ENCODE measurements around the gene STX12.

Gene STX12

DNA sequence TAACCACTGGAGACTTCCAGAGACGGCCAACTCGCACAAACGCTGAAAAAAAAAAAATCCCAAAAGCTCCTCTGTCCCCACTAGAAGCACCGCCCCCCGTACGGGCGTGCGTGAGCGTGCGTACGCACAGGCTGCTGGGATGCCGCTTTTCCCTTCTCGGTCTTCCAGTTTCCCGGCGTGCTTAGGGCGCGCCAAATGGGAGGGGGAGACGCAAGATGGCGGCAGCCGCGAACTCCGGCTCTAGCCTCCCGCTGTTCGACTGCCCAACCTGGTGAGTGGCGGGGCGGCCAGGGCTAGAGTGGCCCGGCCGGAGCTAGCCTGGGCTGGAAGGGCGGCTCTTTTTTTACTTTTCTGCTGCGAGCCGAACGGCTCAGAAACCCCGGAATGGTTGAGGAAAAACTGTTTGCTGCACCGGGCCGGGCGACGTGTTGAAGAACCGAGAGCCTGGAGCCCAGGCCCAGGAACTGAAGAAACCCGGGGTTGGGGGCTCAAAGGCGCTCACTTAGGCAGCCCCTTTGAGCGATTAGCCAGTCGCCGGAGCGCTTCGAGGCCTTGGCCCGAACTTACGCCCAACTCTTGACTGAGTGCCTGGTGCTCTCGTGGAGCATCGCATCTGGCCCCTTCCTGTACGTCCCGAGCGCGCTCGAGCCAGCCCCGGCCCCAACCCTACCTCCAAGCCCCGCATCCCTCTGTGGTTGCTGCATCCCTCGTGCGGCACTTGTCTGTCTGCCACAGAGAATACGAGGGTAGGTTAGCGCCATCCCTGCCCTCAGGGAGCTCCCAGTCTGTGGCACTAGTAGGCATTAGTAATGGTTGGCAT is 57.8 kb downstream of the STX12 start, which contains the start of gene PPP1R8:
PPP1R8 (plus strand) TSS at position 162 of the 820 bp plus-strand sequence; CDS start at position 216, 54 bp downstream.
- peaks cover 4% of the 10 kb centered on the region; the same call in 1 of the 2 replicates for H3F3A ChIP-seq (ENCODE audit: low read depth)
- no peaks in the 10 kb centered on the region for H3K36me3 ChIP-seq (ENCODE audit: insufficient read depth, low read length)
- no peaks in the 10 kb centered on the region for H3K9me3 ChIP-seq (ENCODE audit: insufficient read depth, low read depth, low read length)
- peaks cover 35% of the 10 kb centered on the region for H4K20me1 ChIP-seq (ENCODE audit: insufficient read depth, low read length, poor library complexity, severe bottlenecking)
- no peaks in the 10 kb centered on the region for H3K27me3 ChIP-seq (ENCODE audit: insufficient read depth, low read length, poor library complexity, severe bottlenecking)
- peak within 1 kb of the TSS; percentile 94 for H3K9ac ChIP-seq (ENCODE audit: low read depth, low read length, poor library complexity, severe bottlenecking)
- H3K4me3 ChIP-seq (ENCODE audit: low read length, poor library complexity, severe bottlenecking): peak within 1 kb of the TSS; percentile 96
- H3K4me1 ChIP-seq (ENCODE audit: insufficient read depth, low read length, poor library complexity, severe bottlenecking): peaks cover 40% of the 10 kb centered on the region
- no peak for TF ChIP-seq EZH2phosphoT487 (IDR thresholded peaks at IDR 0.05; ENCODE audit: borderline replicate concordance)
- no peak for TF ChIP-seq CTCF (conservative IDR thresholded peaks at IDR 0.05; ENCODE audit: low read length)
- peak within 1 kb of the TSS; percentile 90 for H3K4me2 ChIP-seq (ENCODE audit: low read depth, low read length, poor library complexity, severe bottlenecking)
- H2AFZ ChIP-seq (ENCODE audit: low read length): peak within 1 kb of the TSS; percentile 93
- H3K9me2 ChIP-seq (replicated peaks; ENCODE audit: low read depth, low read length): no peaks in the 10 kb centered on the region
- H3K79me2 ChIP-seq (ENCODE audit: insufficient read depth, low read length): peaks cover 52% of the 10 kb centered on the region

DNA sequence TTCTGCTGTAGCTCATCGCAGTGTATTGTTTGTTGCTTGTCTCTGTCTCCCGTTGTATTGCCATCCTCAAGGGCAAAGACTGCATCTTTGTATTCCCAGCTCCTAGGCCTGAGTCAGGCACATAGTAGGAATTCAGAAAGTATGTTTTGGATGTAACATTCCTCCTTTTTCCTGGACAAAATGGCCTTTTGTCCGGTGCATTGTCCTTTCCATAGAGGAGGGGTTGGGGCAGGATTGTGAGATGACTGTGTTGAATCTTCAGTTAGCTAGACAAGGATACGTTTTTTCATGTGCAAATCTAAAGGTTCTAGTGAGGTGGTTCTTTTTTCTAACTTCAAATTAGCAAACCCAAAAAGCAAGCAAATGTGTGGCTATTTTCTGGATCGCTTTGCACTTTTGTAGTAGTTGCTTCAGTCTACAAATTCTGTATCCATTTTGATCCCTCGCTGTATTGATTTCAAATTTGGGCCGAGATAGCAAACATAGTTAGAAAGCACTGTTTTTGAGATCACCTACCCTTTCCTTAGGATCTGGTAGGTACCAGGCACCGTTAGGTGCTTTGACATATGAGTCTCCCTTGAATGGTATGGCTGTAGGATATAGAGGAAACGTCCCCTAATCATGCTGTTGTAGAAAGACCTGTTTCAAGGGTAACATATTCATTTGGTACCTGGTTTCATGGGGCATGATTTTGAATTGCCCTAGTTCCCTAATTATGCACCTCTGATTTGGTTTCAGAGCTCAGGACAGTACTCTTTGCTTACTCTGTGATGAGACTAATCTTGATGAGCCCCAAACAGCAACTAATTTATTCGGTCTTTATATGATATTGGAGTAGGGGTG is 58.8 kb downstream of the STX12 start:
- Histone ChIP-seq H3K4me1 (ENCODE audit: insufficient read depth, low read length, poor library complexity, severe bottlenecking) (peaks cover 40% of the 10 kb centered on the region), H2AFZ (ENCODE audit: low read length) (no peak overlapping the region), H4K20me1 (ENCODE audit: insufficient read depth, low read length, poor library complexity, severe bottlenecking) (peaks cover 35% of the 10 kb centered on the region), H3K9me3 (ENCODE audit: insufficient read depth, low read depth, low read length) (no peaks in the 10 kb centered on the region), H3K4me2 (ENCODE audit: low read depth, low read length, poor library complexity, severe bottlenecking) (peak overlapping the region; percentile 90), H3F3A (ENCODE audit: low read depth) (peaks cover 4% of the 10 kb centered on the region; the same call in 1 of the 2 replicates), H3K79me2 (ENCODE audit: insufficient read depth, low read length) (peaks cover 60% of the 10 kb centered on the region), H3K9ac (ENCODE audit: low read depth, low read length, poor library complexity, severe bottlenecking) (peak overlapping the region; percentile 94), H3K36me3 (ENCODE audit: insufficient read depth, low read length) (no peaks in the 10 kb centered on the region; the same call in 1 of the 2 replicates), H3K27me3 (ENCODE audit: insufficient read depth, low read length, poor library complexity, severe bottlenecking) (no peaks in the 10 kb centered on the region), H3K9me2 (replicated peaks; ENCODE audit: low read depth, low read length) (no peaks in the 10 kb centered on the region), H3K4me3 (ENCODE audit: low read length, poor library complexity, severe bottlenecking) (peak overlapping the region; percentile 96)
- TF ChIP-seq EZH2phosphoT487 (IDR thresholded peaks at IDR 0.05; ENCODE audit: borderline replicate concordance) (no peak), CTCF (conservative IDR thresholded peaks at IDR 0.05; ENCODE audit: low read length) (no peak)

- H3K9ac ChIP-seq (ENCODE audit: low read depth, low read length, poor library complexity, severe bottlenecking): peak overlapping the region; percentile 94
- peaks cover 69% of the 10 kb centered on the region for H3K79me2 ChIP-seq (ENCODE audit: insufficient read depth, low read length)
- H3K9me3 ChIP-seq (ENCODE audit: insufficient read depth, low read depth, low read length): no peaks in the 10 kb centered on the region
- no peaks in the 10 kb centered on the region for H3K9me2 ChIP-seq (replicated peaks; ENCODE audit: low read depth, low read length)
- peak overlapping the region; percentile 90 for H3K4me2 ChIP-seq (ENCODE audit: low read depth, low read length, poor library complexity, severe bottlenecking)
- peaks cover 40% of the 10 kb centered on the region for H3K4me1 ChIP-seq (ENCODE audit: insufficient read depth, low read length, poor library complexity, severe bottlenecking)
- TF ChIP-seq CTCF (conservative IDR thresholded peaks at IDR 0.05; ENCODE audit: low read length) (no peak), EZH2phosphoT487 (IDR thresholded peaks at IDR 0.05; ENCODE audit: borderline replicate concordance) (no peak)
- peaks cover 35% of the 10 kb centered on the region for H4K20me1 ChIP-seq (ENCODE audit: insufficient read depth, low read length, poor library complexity, severe bottlenecking)
- peak overlapping the region; percentile 96 for H3K4me3 ChIP-seq (ENCODE audit: low read length, poor library complexity, severe bottlenecking)
- peaks cover 4% of the 10 kb centered on the region; the same call in 1 of the 2 replicates for H3F3A ChIP-seq (ENCODE audit: low read depth)
- H2AFZ ChIP-seq (ENCODE audit: low read length): no peak overlapping the region
- no peaks in the 10 kb centered on the region for H3K27me3 ChIP-seq (ENCODE audit: insufficient read depth, low read length, poor library complexity, severe bottlenecking)
- H3K36me3 ChIP-seq (ENCODE audit: insufficient read depth, low read length): no peaks in the 10 kb centered on the region; the same call in 1 of the 2 replicates
These were observed 59.7 kb downstream of the STX12 start for GRCh38 chr1:27832762-27833161.
